Measurements from ENCODE around the gene CDYL.
"Not testable (repeated sequence)": the region's sequence is repeated elsewhere in the genome, so short reads cannot be mapped to it uniquely, and the experiment has no call there.

Gene CDYL

DNA sequence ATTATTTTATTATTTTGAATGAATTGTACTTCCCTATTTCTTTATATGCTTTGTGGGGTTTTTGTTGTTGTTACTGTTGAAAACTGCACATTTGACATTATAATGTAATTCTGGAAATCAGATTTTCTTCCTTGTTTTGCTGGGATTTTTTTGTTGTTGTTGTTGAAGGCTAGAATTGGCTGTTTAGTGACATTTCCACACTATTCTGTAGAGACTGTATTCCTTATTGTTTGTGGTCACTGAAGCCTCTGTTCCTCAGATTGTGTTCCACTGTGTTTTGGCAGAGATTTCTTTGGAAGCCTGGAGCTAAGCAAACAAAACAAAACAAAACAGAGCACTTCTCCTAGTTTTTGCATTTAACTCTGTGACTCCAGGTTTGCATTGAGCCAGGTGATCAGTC, 52.9 kb downstream of the CDYL start:
- TF ChIP-seq EZH2 (IDR thresholded peaks at IDR 0.05; ENCODE audit: borderline replicate concordance, low read length), result no peak
- TF ChIP-seq, protein P1, sequence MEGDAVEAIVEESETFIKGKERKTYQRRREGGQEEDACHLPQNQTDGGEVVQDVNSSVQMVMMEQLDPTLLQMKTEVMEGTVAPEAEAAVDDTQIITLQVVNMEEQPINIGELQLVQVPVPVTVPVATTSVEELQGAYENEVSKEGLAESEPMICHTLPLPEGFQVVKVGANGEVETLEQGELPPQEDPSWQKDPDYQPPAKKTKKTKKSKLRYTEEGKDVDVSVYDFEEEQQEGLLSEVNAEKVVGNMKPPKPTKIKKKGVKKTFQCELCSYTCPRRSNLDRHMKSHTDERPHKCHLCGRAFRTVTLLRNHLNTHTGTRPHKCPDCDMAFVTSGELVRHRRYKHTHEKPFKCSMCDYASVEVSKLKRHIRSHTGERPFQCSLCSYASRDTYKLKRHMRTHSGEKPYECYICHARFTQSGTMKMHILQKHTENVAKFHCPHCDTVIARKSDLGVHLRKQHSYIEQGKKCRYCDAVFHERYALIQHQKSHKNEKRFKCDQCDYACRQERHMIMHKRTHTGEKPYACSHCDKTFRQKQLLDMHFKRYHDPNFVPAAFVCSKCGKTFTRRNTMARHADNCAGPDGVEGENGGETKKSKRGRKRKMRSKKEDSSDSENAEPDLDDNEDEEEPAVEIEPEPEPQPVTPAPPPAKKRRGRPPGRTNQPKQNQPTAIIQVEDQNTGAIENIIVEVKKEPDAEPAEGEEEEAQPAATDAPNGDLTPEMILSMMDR (IDR thresholded peaks at IDR 0.05; ENCODE audit: low read length), result no peak
- Histone ChIP-seq H3K9ac (ENCODE audit: low read length) (no peak overlapping the region), H3K27ac (ENCODE audit: low read depth, low read length, poor library complexity, severe bottlenecking) (no peak overlapping the region), H3K4me2 (ENCODE audit: low read length) (no peak overlapping the region), H3K4me3 (ENCODE audit: low read depth, low read length, poor library complexity, severe bottlenecking) (no peak overlapping the region), H3K79me2 (ENCODE audit: insufficient read depth, low read length) (no peaks in the 10 kb centered on the region), H3K36me3 (ENCODE audit: insufficient read depth, low read length) (no peaks in the 10 kb centered on the region; the same call in 1 of the 2 replicates), H3K4me1 (ENCODE audit: insufficient read depth, low read length, severe bottlenecking) (no peaks in the 10 kb centered on the region), H3F3A (ENCODE audit: insufficient read depth, low read length) (no peaks in the 10 kb centered on the region), H3K9me2 (ENCODE audit: low read depth, low read length) (no peaks in the 10 kb centered on the region), H4K20me1 (ENCODE audit: insufficient read depth, low read length) (no peaks in the 10 kb centered on the region), H3K9me3 (ENCODE audit: low read length) (peaks cover 9% of the 10 kb centered on the region; the same call in 1 of the 2 replicates), H2AFZ (ENCODE audit: low read length) (no peak overlapping the region), H3K27me3 (ENCODE audit: insufficient read depth, low read length) (no peaks in the 10 kb centered on the region)

DNA sequence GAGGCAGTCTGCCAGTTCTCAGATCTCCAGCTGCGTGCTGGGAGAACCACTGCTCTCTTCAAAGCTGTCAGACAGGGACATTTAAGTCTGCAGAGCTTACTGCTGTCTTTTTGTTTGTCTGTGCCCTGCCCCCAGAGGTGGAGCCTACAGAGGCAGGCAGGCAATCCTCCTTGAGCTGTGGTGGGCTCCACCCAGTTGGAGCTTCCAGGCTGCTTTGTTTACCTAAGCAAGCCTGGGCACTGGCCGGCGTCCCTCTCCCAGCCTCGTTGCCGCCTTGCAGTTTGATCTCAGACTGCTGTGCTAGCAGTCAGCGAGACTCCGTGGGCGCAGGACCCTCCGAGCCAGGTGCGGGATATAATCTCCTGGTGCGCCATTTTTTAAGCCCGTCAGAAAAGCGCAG, 59.3 kb downstream of the CDYL start:
- H3K4me3 ChIP-seq (ENCODE audit: low read depth, low read length, poor library complexity, severe bottlenecking); H3K4me2 ChIP-seq (ENCODE audit: low read length); H3K4me1 ChIP-seq (ENCODE audit: insufficient read depth, low read length, severe bottlenecking); H3K9me3 ChIP-seq (ENCODE audit: low read length); H4K20me1 ChIP-seq (ENCODE audit: insufficient read depth, low read length); H3K9ac ChIP-seq (ENCODE audit: low read length); H3K27ac ChIP-seq (ENCODE audit: low read depth, low read length, poor library complexity, severe bottlenecking); H3K27me3 ChIP-seq (ENCODE audit: insufficient read depth, low read length); H3K36me3 ChIP-seq (ENCODE audit: insufficient read depth, low read length); H3K9me2 ChIP-seq (ENCODE audit: low read depth, low read length); H2AFZ ChIP-seq (ENCODE audit: low read length); H3K79me2 ChIP-seq (ENCODE audit: insufficient read depth, low read length); H3F3A ChIP-seq (ENCODE audit: insufficient read depth, low read length): not testable (repeated sequence)

DNA sequence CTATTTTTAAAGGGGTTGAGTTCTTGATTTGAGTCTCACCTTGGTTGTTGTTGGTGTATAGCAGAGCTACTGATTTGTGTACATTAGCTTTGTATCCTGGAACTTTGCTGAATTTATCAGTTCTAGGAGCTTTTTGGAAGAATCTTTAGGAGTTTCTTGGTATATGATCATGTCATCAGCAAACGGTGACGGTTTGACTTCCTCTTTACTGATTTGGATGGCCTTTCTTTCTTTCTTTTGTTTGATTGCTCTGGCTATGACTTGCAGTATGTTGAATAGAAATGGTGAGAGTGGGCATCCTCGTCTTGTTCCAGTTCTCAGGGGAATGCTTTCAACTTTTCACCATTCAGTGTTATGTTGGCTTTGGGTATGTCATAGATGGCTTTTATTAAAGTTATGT, 64.0 kb downstream of the CDYL start:
- no peak overlapping the region for H3K4me3 ChIP-seq (ENCODE audit: low read depth, low read length, poor library complexity, severe bottlenecking)
- no peak overlapping the region for H3K4me2 ChIP-seq (ENCODE audit: low read length)
- H3K36me3 ChIP-seq (ENCODE audit: insufficient read depth, low read length), result no peaks in the 10 kb centered on the region
- no peaks in the 10 kb centered on the region for H3K9me2 ChIP-seq (ENCODE audit: low read depth, low read length)
- H3K9ac ChIP-seq (ENCODE audit: low read length), result no peak overlapping the region
- no peaks in the 10 kb centered on the region for H3K27me3 ChIP-seq (ENCODE audit: insufficient read depth, low read length)
- H3K79me2 ChIP-seq (ENCODE audit: insufficient read depth, low read length), result no peaks in the 10 kb centered on the region
- H4K20me1 ChIP-seq (ENCODE audit: insufficient read depth, low read length), result no peaks in the 10 kb centered on the region
- H3K27ac ChIP-seq (ENCODE audit: low read depth, low read length, poor library complexity, severe bottlenecking), result no peak overlapping the region
- H3K4me1 ChIP-seq (ENCODE audit: insufficient read depth, low read length, severe bottlenecking), result no peaks in the 10 kb centered on the region
- TF ChIP-seq, protein P1 (IDR thresholded peaks at IDR 0.05; ENCODE audit: low read length), result no peak
- TF ChIP-seq EZH2 (IDR thresholded peaks at IDR 0.05; ENCODE audit: borderline replicate concordance, low read length), result no peak
- H3K9me3 ChIP-seq (ENCODE audit: low read length), result 0 out of 2 replicates have a peak, but pooled peaks cover 7% of the 10 kb centered on the region
- H3F3A ChIP-seq (ENCODE audit: insufficient read depth, low read length), result no peaks in the 10 kb centered on the region
- no peak overlapping the region for H2AFZ ChIP-seq (ENCODE audit: low read length)

DNA sequence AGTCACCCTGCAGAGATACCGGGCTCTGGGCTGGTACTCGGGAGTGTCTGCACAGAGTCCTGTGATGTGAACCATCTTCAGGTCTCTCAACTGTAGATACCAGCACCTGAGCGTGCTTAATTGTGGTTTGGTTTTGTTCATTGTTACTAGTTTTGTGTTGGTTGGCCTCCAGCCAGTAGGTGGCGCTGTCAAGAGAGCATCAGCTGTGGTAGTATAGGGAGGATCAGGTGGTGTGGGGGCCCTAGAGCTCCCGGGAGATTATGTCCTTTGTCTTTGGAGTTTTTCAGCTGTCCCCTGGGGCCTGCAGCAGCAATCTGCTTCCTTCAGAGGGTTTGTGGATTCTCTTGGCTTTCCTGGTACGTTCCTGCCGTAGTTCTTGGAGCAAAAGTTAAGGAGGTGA, 67.9 kb downstream of the CDYL start:
- Histone ChIP-seq H3K27ac (ENCODE audit: low read depth, low read length, poor library complexity, severe bottlenecking) (no peak overlapping the region), H3K4me1 (ENCODE audit: insufficient read depth, low read length, severe bottlenecking) (no peaks in the 10 kb centered on the region), H2AFZ (ENCODE audit: low read length) (no peak overlapping the region), H3K79me2 (ENCODE audit: insufficient read depth, low read length) (no peaks in the 10 kb centered on the region), H3K9me2 (ENCODE audit: low read depth, low read length) (no peaks in the 10 kb centered on the region), H3K4me3 (ENCODE audit: low read depth, low read length, poor library complexity, severe bottlenecking) (no peak overlapping the region), H3K9me3 (ENCODE audit: low read length) (0 out of 2 replicates have a peak, but pooled peaks cover 7% of the 10 kb centered on the region), H3K4me2 (ENCODE audit: low read length) (no peak overlapping the region), H3K36me3 (ENCODE audit: insufficient read depth, low read length) (no peaks in the 10 kb centered on the region), H3F3A (ENCODE audit: insufficient read depth, low read length) (no peaks in the 10 kb centered on the region), H4K20me1 (ENCODE audit: insufficient read depth, low read length) (no peaks in the 10 kb centered on the region), H3K27me3 (ENCODE audit: insufficient read depth, low read length) (no peaks in the 10 kb centered on the region), H3K9ac (ENCODE audit: low read length) (no peak overlapping the region)
- TF ChIP-seq EZH2 (IDR thresholded peaks at IDR 0.05; ENCODE audit: borderline replicate concordance, low read length), result no peak
- TF ChIP-seq, protein P1 (IDR thresholded peaks at IDR 0.05; ENCODE audit: low read length), result peak; percentile 54
